Stimulated activated CD4-positive, alpha-beta T cell treated with anti-CD3 and anti-CD28 coated beads, Interleukin-4, amount 100 ng/mL, for 1 hour (primary cell): ENCODE measurements around the gene BCAP29.
"Not testable (repeated sequence)": the region's sequence is repeated elsewhere in the genome, so short reads cannot be mapped to it uniquely, and the experiment has no call there.

Source experiments
- DNase-seq: peaks from one replicate; pipeline ENCODE4 v3.0.0-alpha.2; 2020

BCAP29 gene, protein sequence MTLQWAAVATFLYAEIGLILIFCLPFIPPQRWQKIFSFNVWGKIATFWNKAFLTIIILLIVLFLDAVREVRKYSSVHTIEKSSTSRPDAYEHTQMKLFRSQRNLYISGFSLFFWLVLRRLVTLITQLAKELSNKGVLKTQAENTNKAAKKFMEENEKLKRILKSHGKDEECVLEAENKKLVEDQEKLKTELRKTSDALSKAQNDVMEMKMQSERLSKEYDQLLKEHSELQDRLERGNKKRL

DNA sequence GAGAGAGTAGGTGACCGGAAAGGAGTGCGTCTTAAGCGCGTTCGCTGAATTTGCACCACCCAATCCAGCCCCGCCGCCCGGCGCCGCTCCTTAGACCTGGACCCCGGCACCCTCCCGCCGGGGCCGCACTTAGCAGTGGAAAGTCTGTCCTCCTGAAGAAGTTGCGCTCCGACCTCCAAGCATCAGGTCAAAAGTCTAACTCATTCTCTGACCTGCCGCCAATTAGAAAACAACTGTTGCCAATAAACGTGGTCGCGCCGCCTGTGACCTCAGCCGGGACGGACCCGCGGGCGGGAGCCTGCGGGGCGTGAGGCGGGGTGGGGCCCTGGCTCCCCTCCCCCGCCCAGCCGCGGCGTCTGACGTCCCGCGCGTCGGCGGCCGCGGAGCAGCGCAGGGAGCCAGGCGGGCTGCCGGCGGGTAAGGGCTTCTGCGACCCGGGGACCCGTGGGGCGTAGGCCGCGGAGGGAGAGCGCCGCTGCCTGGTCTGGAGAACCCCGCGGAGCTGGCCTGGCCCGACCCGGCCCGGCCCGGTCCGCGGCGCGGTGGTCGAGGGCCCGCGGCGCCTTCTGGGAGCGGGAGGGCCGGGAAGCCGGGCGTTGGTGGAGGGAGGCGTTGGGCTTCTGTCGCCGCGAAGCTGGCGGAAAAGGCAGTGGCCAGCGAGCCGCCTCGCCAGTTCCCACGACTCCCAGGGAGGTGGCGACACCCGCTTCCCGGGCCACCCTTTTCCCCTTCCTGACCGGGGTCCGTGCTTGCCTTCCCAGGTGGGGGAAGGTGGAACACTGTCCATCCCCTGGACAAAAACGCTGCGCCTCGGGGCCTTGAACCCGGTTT is at the start of gene BCAP29:
Gene BCAP29 (plus strand): TSS at position 362 of the 831 bp plus-strand sequence. CDS start 527 bp downstream, outside the sequence.
- peak; percentile 75 for DNase-seq

DNA sequence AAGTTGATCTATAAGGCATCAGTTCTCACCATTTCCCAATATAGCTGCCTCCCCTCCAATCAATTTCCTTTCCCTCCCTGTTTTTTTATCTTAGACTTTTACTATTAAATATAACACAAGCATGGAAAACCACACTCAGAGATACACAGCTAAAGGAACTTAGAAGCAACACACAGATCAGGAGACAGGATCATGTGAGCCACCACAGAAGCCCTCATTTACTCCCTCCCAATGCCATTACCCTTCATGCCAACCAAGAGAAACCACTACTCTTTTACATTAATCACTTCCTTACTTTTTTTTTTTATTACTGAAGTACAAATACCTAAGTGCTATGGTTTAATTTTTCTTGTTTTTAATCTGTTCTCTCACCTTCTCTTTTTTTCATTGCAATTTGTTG is 49.3 kb upstream of the BCAP29 start:
- DNase-seq: no peak

DNA sequence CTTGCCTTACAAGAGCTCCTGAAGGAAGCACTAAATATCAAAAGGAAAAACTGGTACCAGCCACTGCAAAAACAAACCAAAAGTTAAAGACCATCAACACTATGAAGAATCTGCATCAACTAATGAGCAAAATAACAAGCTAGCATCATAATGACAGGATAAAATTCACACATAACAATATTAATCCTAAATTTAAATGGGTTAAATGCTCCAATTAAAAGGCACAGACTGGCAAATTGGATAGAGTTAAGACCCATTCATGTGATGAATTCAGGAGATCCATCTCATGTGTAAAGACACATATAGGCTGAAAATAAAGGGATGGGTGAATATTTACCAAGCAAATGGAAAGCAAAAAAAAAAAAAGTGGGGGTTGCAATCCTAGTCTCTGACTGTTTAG is 45.9 kb upstream of the BCAP29 start:
- no peak for DNase-seq

DNA sequence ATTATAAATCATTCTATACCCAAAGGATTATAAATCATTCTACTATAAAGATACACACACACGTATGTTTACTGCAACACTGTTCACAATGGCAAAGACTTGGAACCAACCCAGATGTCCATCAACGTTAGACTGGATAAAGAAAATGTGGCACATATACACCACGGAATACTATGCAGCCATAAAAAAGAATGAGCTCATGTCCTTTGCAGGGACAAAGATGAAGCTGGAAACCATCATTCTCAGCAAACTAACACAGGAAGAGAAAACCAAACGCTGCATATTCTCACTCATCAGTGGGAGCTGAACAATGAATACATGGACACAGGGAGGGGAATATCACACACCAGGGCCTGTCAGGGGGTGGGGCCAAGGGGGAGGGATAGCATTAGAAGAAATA is 42.8 kb upstream of the BCAP29 start:
- DNase-seq: not testable (repeated sequence)

DNA sequence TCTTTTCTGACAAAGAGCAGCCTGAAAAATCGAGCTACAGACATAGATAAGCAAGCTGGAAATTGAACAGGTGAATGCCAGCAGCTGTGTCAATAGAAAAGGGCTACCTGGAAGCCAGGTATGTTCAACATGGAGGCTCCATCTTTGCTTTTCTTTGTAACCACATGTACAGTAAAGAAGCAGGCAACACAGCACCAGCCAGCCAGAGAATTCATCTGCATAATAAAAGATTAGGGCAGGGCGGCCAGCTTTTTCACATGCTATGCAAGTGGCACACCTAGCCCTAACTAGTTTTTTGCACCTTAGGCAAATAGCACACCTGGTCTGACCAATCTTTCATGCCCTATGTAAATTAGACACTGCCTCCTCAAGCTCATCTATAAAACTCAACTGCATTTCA is 42.0 kb upstream of the BCAP29 start:
- no peak for DNase-seq

DNA sequence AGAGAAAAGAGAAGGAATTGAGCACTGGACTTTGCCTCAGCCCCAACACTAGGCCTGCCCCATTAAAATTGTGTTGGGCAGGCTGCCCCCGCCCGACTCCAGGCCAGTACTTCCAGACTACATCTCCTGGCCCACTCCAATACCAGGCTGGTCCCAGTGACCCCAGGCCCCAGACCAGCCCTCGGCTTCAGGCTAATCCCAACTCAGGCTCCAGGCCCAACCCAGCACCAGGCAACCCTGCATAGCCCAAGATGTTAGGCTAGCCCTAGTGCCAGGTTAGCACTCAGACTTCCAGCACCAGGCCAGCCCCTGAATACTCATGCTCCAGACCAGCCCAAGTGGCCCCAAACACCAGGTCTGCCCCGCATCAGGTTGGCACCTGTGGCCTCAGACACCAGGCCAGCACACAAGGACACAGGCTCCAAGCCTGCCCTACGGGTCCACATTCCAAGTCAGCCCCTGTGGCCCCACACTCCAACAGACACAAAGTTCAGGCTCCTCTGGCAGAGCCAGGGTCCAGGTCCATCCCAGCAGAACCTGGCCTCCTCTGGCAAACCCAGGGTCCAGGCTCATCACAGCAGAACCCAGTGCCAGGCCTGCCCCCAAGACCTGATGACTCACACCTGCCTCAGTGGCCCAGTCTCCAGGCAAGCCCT is 36.6 kb upstream of the BCAP29 start:
- no peak for DNase-seq

DNA sequence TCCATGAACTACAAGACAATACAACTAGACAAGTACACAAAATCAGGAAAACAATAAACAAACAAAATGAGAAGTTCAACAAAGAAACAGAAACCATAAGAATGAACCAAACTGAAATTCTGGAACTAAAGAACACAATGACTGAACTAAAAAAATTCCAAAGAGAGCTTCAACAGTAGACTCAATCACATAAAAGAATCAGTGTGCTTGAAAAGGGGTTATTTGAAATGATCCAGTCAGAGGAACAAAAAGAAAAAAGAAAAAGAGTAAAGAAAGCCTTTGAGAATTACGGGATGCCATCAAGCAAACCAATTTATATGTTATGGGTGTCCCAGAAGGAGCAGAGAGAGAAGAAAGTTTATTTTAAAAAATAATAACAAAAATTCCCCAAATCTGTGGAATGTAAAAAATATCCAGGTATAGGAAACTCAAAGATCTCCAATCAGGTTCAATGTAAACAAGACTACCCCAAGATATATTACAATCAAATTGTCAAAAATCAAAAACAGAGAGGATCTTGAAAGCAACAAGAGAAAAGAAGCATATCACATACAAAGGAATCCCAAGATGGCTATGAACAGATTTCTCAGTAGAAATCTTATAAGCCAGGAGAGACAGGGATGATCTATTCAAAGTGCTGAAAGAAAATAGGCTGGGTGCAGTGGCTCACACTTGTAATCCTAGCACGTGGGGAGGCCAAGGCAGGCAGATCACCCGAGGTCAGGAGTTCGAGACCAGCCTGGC is 35.0 kb upstream of the BCAP29 start:
- no peak for DNase-seq

DNA sequence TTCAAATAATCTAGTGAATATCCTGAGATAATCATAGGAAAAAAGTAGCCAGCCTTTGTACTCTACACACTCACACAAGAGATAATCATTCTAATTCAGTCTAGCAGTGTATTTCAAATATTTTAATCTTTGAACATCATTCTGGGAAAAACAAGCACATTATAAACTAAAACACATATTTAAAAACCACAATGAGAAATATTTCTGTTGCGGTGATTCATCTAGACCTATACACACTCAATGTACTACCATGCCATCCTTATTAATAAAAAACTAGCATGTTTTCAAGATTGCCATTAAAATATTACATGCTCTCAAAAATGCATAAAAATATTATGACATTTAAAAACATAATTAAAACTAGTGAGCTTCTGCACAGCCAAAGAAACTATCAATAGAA is 28.1 kb upstream of the BCAP29 start:
- no peak for DNase-seq

DNA sequence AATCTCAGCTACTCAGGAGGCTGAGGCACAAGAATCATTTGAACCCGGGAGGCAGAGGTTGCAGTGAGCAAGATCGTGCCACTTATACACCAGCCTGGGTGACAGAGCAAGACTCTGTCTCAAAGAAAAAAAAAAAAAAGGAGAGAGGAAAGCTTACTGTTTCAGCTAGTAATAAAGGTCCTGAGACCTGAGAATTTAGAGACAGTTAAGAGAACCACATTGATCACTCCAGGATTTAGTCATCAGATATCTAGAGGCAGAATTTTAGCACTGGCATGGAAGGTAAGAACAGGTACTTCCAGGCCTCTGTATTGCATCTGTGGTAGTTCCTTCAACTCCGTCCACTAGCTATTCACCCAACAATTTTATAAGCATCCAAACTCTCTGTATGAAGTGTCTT is 24.2 kb upstream of the BCAP29 start:
- DNase-seq: no peak

DNA sequence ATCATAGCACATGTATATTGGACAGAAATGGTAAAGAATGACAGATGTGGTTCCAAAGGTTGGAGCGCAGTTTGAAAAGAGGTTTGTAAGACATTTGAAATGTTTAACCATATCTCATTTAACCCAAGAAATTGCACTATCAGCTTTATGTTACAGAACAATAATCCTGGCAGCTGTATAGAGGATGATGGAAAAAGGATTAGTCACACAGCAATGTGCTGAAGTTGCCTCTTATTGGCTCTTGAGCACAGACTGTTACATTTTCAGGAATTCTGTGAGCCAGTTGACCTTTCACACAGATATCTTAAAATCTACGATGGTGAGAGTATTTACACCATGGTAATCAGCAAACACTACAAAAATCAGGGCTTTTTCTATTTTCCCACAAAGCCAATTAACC is 20.2 kb upstream of the BCAP29 start:
- DNase-seq: no peak

DNA sequence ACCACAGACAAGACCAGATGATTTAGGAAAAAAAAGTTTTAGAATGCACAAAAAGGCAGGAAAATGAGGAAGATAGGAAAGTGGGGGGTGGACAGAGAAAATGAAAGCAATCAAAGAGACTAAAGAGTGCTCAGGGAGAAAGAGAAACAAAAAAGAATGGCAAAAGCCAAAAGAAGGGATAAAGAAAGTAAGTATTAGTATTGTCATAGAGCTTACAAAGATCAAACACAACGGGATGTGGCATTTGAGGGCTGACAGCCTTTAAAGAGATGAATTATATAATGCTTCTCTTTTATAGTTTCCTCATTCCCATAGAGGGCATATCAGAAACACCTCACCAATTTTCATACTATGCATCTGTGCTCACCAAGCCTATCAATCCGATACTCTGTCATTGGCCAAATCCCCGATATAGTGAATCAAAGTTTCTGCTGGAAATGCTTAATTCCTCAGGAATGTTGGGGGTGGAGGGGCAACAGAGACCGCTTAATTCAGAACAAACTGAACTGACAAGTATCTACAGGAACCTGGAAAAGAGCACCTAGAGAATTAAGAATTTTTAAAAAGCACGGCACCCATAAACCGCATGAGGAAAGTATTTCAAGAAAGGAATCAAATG is 19.0 kb upstream of the BCAP29 start:
- no peak for DNase-seq

DNA sequence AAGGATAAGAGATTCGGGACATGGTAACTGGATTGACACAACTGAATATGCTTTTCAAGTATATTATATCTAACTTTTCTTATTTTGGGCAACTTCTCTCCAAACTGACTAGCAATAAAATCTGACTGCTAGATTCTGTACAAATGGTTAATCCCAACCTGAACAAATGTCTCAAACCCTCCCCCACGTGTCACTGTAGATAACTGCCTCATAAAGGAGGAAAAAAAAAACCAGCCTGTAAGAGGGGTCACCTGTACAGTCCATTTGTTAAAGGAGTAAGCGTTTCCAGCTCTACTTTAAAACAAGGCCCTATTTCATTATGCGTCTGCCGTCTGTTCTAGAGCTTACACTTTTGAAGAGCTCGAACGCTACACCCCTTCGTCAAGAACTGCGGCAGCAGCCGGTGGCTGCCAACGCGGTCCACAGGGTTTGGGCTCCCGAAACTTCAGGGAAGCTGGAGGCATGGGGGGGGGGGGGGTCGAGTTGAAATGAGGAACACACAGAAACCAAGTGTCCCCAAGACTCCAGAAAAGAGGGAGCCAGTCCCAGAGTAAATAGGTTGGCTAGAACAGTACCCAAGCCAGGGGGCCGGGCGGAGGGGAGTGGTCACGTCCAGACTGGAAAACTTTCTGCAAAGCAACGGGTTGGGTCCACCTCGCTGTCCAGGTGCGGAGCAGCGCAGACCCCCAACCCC is 16.8 kb upstream of the BCAP29 start:
- DNase-seq: no peak

DNA sequence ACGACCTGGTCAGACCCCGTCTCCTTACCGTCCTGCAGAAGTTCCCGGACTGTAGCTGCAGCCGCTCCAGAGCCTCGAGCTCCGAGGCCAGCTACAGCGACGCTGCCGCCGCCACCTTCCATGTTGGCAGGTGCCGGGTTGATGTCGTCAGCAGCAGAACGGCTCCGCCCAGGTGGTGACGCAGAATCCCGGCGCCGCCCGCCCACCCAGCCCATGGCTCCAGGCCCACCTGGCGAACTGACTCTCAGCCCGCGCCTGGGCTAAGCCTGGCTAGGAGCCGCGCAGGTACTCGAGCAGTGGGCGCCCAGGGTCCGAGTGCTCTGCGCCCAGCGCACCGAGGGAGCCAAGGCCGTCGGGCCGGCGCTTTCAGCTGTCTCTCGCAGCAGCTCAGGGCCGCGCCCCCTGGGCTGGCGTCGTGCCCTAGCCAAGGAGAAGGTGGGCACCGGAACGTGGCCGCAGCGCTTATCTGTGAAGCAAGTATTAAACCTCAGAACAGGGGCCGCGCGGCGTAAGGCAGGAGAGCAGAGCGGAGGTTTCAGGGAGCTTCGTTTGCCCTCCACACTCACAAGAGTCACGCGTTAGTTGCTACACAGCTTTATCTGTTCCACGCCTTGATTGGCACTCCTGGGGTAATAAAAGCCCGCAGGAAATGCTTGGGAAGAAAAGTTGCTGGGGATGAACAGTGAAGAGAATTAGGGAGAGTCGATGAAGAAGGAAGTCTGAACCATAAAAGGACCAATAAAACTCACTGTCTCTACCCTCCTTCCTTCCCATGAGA is 16.1 kb upstream of the BCAP29 start, which contains the start of the genes COG5 and DUS4L:
Gene COG5 (minus strand): TSS at position 146 of the 778 bp plus-strand sequence. CDS start 24 bp downstream, at position 122.
Gene DUS4L (plus strand): TSS at position 197 of the 778 bp plus-strand sequence. CDS start 3,100 bp downstream, outside the sequence.
- DNase-seq: peak; percentile 86

DNA sequence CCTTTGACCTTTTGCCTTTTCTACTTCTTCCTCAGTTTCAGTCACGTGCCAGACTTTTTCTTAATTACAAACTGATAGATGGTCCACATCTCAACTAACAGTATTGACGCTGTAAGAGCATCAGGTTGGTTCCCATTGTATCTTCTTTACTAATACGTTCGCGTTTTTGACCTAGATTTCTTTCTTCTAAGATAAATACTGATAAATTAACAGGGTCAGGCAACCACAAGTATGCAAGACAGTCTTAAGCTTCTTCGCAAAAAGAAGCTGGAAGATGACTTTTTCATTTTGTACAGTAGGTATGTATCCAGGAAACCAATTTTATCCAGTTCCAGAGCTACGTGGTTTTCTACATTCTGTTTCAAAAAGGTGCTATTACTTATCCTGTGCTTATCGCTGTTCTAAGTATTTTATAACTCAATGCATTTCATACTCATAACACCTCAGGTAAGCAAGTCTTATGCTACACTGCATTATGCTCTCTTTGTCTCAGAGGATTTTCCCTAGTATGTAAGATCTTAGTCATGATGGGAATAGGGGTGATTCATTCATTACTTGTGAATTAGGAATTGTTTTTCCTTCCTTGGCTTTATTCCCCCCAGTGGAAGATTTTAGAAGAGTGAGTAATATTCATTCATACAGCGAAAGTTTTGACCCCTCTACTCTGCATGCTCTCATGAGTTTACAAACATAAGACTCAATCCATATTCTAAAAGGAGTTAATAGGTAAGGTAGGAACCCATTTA is 15.3 kb upstream of the BCAP29 start:
- DNase-seq: no peak

DNA sequence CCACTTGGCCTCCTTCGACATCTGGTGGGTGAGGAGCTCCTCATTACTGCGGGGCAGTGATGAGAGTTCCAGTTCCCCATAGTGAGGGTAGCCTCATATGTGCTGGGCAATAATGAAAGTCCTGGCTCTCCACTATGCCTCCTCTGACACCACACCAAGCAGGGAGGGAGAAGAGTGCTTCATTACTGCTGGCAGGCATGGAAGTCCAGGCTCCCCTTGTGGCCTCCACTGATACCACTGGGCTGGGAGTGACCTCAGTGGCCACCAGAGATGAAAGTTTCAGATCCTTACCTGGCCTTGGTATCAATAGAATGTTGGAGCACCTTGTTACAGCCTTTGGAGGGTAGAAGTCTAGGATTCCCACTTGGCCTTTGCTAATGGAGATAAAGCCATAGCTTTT is 9.7 kb upstream of the BCAP29 start:
- DNase-seq: no peak

DNA sequence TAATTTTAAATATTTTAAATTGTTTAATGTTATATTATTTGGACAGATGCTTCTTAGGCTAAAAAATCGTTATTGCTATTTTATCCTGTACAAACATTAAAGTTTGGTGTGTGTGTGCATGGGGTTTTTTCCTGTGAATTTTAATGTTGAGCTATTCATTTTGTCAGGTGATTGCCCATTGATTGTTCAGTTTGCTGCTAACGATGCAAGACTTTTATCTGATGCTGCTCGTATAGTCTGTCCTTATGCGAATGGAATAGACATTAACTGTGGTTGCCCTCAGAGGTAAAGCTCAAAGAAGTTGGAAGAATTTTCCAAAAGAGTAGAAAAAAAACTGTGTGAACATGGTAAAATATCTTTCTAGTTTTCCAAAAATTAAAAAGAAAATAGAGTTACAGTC is 6.5 kb upstream of the BCAP29 start:
- DNase-seq: no peak

DNA sequence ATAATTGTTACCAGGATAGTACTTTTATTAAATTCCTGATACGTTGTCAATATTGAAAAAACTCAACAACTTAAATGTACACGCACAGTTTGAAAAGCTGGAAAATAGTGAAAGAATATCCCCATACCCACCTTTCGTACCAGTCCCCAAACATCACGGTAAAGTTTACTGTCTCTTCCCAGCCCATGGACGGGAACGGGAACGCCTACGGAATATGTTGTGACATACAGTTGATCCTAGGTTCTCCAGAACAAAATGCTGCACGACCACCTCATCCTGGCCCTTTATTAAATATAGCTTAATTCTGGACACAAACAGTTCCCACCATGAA is 527 bp upstream of the BCAP29 start:
- DNase-seq: no peak

DNA sequence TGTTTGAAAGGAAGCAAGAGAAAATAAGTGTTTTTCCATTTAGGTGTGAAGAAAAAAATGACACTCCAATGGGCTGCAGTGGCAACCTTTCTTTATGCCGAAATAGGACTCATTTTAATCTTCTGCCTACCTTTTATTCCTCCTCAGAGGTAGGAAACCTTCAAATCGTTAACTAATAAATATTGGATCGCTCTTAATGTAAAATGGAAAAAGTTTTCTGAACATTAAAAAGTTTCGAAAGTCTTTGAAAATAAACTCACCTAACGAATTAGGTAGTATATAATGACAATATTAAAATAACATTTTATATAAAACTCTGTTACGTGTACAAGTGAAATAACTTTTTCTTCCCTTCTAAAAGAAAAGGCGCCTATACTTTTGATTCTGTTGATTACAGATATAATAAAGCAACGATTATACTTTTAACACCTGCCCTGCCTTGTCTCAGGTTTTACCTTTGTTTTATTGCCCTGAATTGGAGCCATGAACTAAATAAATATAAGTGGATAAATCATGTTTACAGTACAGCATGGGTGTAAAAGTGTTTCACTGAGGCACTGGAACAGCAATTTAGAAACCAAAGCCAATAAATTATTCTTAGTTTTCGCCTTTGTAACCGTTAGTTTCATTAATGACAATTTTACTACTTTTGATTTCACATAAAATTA is 804 bp downstream of the BCAP29 start:
- DNase-seq: no peak

DNA sequence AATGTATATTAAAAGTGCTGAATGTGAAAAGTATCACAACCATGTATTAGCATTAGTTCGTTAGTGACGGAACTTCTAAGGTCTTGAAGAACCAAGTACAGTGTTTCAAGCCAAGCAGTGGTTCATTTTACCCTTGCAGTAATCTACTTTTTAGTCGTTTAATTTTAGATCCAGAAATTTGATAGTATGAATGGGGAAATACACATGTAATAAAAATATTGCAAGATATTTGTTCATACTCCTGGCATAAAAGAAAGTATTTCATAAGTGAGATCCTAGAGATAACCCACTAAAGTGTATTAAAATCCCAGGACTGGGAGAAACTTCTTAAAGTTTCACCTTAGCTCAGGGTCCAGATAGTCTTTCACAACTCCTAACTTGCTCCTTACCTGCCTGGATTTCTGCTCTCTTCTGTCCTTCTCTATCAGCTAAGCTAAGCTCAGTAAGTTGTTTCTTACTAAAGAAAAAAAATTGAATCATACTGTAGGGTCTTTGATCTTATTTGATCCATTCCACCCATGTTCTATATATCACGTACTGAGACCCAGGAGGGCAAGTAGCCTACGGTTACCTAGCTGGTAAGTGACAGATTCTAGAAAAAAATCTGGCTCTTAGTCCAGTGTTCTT is 1.5 kb downstream of the BCAP29 start:
- no peak for DNase-seq
